ENCODE results near the gene SEC14L1.

Gene SEC14L1

DNA sequence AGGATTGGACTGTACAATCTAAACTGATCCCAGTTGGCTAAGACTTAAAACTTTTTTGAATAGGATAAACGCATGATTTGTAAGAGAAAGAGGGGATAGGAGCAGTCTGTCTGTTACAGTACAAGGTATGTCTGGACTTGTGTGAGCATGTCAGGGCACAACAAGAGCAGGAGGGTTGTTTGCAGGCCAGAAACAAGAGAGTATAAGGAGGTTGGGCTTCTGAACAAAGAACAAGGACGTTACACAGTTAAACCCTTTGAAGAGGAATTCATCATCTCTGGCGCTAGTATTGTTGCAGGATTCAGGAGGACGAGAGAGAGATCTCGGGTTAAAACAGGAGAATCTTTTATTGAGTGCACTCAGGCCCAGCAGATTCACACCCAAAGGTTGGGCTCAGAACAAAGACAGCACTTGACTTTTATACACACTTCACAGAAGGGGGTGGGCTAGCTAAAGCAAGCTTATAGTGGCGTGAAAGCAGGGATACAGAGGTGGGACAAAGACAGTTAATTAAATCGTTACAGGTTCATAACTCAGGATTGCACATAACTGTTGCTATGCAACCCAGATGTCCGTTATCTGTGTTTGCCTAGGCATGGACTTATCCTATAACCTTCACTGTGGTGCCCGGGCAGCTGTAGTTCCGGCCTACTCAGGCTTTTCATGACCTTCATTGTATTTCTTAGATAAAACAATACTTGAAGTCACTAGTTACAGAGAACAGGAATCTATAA lies 34.3 kb downstream of the SEC14L1 start:
- no peak for DNase-seq (ENCODE audit: low read depth)
- H3K4me3 ChIP-seq (ENCODE audit: low read length) = no peak overlapping the region
- TF ChIP-seq, protein P1, sequence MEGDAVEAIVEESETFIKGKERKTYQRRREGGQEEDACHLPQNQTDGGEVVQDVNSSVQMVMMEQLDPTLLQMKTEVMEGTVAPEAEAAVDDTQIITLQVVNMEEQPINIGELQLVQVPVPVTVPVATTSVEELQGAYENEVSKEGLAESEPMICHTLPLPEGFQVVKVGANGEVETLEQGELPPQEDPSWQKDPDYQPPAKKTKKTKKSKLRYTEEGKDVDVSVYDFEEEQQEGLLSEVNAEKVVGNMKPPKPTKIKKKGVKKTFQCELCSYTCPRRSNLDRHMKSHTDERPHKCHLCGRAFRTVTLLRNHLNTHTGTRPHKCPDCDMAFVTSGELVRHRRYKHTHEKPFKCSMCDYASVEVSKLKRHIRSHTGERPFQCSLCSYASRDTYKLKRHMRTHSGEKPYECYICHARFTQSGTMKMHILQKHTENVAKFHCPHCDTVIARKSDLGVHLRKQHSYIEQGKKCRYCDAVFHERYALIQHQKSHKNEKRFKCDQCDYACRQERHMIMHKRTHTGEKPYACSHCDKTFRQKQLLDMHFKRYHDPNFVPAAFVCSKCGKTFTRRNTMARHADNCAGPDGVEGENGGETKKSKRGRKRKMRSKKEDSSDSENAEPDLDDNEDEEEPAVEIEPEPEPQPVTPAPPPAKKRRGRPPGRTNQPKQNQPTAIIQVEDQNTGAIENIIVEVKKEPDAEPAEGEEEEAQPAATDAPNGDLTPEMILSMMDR (conservative IDR thresholded peaks at IDR 0.05; ENCODE audit: low read length) = no peak

DNA sequence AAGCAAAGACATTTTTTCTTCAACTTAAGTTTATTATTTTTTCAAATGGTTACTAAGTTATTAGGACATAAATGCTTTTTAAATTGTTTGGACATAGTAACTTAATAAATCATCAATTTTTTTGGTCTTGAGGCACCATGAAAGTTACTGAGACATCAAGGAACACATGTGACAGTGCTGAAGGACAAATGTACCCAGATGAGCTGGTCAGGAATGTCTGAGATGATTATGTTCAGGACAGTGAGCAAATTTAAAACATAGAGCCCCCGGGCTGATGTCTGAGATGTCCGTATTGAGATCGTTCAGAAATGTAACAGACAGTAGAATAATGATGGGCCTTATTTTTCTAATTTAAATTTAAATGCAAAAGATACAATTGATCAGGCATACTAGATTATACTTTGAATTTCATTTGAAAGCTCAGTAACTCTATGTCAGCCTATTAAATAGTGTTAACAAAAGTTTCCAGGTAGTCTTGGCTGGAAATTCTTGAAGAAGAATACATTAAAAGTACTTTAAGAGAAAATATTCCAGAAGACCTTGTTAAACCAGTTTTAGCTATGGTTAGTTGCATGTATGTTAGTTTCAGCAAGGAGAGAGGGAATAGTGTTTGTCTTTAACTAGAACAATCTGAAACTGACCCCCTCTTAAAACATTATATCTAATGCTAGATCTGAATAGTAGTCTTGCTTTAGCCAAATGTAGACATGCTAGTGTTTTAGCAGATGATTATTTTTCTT lies 36.4 kb downstream of the SEC14L1 start:
- TF ChIP-seq, protein P1 (conservative IDR thresholded peaks at IDR 0.05; ENCODE audit: low read length) = no peak
- H3K4me3 ChIP-seq (ENCODE audit: low read length) = no peak overlapping the region
- no peak for DNase-seq (ENCODE audit: low read depth)

DNA sequence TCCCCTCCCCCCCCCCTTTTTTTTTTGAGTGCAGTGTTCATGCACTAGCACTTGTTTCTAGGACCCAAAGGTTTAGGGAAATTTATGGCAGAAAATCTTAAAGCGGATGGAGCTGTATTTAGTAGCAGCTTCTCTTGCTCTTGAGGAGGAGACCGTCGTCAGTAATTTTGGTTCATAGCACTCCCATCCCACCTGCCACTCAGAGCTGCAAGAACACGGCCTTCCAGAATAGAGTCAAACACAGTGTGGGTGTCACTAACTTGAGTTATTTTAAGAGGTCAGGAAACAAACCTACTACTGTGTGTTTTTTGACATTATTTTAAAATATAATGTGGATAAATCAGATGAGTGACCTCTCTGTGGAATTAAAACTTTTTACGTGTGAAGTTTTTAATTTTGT lies 37.3 kb downstream of the SEC14L1 start:
- no peak overlapping the region for H3K4me3 ChIP-seq (ENCODE audit: low read length)

DNA sequence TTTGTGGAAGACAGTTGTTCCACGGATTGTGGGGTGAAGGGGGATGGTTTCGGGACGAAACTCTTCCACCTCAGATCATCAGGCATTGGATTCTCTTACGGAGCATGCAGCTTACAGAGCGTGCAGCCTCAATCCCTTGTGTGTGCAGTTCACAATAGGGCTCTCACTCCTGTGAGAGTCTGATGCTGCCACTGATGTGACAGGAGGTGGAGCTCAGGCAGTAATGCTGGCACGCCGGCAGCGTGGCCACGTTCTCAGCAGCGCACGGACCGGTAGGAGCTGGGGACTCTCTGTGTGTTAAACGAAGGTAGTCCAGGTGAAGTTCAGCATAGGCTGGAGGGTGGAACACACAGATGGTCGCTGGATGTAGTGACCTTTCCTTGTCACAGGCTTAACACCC lies 37.8 kb downstream of the SEC14L1 start:
- no peak for DNase-seq (ENCODE audit: low read depth)
- TF ChIP-seq, protein P1 (conservative IDR thresholded peaks at IDR 0.05; ENCODE audit: low read length) = no peak
- H3K4me3 ChIP-seq (ENCODE audit: low read length) = no peak overlapping the region

More for the DNA sequence above, 37.3 kb downstream of the SEC14L1 start:
- no peak for DNase-seq (ENCODE audit: low read depth)
- TF ChIP-seq, protein P1 (conservative IDR thresholded peaks at IDR 0.05; ENCODE audit: low read length) = no peak

DNA sequence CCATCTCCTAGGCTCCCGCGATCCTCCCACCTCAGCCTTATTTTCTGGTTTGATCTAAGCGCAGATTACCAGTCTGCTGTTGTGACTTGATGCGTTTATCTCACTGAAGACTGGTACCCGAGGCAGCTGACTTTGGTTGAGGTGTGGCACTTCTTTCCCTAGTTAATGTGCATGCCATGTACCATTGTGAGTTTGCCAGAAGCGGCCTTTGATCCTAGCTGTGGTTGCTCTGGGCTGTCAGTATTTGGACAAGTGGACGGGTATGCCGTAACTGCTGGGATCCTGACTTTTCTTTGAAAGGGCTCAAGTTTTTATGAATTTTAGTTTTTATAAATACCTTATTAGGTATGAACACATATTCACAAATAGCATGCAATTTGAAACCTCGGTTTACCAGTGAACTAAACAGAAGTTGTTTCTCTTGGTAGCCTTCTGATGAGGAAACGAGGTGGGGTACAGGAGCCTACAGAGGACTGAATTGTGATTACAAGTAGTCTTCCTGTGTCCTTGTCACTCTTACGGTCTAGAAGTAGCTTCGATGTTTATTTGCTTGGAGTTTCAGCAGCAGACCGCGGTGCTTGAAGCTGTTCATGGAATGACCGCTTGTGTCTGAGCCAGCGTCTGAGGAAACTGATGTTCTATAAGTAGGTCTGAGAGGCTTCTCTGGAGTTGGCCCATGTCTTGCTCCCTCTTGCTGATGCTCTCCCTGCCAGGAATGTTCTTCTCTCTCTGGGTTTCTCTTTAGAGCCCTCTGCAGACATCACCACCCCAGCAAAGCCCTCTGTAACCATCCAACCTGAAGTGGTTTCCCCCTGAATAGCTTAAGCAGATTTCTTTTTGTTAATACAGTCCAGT lies 40.0 kb downstream of the SEC14L1 start:
- DNase-seq (ENCODE audit: low read depth) = no peak
- TF ChIP-seq, protein P1 (conservative IDR thresholded peaks at IDR 0.05; ENCODE audit: low read length) = no peak

DNA sequence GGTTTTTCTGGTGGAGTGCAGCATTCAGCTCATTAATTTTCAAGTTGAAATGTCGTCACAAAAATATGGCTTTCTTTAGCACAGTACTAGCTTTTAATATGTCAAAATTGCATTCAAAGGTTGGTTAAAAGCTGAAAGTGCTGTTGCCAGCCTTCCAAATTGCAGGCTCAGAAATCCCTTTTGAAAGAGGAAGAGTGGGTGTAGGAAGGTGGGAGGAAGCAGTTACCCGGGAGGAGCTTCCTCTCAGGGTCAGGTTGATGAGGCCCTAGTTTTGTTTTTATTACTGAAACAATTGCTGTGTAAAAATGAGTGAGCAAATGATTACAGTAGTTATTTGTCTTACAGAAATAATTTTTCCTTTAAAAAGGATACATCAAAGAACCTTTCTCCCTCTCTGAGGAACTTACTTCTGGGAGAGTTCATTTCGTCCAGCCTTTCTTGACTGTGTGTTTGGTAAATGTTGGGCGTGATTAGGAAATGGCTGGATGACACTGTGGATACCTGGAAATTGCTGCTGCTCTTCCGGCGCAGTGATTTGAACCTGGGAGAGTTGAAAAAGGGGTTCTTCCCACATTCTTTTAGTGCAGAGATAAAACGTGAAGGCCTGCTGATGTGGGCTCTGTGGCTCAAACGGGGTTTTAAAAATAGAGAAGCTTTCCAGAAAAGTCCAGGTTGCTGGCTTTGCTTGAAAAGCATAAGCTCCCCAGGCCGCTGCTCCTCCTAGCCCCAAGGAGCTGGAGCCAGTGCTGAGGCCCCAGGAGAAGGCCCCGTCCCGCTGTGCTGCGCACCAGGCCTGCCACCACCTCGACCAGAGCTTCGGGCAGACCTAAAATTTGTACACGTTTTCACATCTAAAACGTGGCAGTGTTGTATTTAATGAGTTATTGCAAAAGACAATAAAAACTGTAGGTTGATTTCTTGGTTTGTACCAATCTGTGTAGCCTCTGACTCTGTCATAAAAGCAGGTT lies 41.7 kb downstream of the SEC14L1 start:
- H3K4me3 ChIP-seq (ENCODE audit: low read length) = no peak overlapping the region
- TF ChIP-seq, protein P1 (conservative IDR thresholded peaks at IDR 0.05; ENCODE audit: low read length) = no peak
- DNase-seq (ENCODE audit: low read depth) = no peak

More for the DNA sequence above, 40.0 kb downstream of the SEC14L1 start:
- no peak overlapping the region for H3K4me3 ChIP-seq (ENCODE audit: low read length)

Data from AG10803 (cell line).